ENCODE measurements around the gene DHFR.
A peak's percentile ranks its signal among the peaks of the same experiment; 100 is the strongest.
"Not testable (repeated sequence)": the region's sequence is repeated elsewhere in the genome, so short reads cannot be mapped to it uniquely, and the experiment has no call there.

Gene DHFR

DNA sequence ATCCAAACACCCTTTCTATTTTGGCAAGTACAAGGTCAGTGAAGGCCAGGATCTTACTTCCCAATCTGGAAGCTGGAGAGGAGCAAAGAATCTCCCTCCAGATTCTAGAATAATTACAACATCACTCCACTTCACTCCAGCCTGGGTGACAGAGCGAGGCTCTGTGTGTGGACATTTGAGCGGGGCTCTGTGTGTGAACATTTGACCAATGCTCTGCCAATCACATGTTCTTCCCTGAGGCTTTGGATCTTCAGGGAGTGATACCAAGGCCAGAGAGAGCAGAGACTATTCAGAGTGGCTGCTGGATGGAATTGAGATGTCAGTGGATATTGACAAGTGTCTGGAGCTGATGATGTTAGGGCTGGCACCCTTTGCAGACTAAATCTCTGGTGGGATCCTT, 60.0 kb downstream of the DHFR start:
- DNase-seq (ENCODE audit: low spot score) = no peak

DNA sequence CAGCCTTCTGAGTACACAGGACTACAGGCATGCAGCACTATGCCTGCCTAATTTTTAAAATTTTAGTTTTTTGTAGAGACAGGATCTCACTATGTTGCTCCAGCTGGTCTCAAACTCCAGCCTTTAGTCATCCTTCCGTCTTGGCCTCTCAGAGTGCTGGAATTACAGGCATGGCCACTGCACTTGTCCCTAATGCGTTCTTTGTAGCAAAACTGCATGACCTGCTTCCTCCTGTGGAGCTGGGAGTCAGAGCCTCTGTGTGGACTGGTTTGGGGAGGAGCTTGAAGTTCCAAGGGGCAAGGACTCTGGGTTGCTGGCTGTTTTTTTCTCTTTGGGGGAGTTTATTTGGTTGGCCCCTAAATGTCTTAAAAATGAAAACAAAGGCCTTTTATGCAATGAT, 62.0 kb downstream of the DHFR start:
- peak; percentile 40 for DNase-seq (ENCODE audit: low spot score)

DNA sequence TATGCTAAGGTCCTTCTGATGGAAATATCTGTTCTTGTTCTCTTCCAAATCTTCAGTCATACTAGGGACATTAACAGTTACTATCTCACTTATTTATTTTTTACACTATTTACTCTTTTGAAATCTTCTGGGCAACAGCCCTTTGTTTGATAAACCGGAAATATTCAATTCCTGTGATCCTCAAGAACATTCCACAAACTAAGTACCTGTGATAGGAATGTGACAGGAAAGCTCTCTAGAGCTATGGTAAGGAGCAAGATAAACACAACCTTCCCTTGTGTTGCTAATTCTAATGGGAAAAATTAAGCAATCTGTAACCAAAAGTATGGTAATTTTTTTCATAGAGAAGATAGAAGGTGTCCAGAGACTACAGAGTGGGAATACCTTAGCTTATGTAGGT, 62.7 kb downstream of the DHFR start:
- peak; percentile 71 for DNase-seq (ENCODE audit: low spot score)

DNA sequence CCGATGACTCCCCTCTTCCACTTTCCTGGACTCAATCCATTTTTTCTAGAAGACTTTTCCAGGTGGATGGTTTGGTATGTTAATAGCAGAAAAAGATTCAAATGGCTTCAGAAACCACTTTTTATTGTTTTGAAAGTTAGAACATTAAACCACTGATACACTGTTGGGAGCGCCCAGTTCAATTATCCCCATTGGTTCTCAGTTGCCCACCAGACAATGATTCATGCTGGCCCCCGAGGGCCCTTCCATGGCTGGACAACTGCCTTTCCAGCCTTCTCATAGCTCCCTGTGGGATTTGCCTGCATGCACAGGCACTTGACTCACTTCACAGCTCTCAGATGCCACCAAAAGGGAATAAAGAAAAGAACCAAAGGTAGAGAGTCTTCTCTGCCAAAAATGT, 63.4 kb downstream of the DHFR start:
- DNase-seq (ENCODE audit: low spot score) = peak; percentile 98

DNA sequence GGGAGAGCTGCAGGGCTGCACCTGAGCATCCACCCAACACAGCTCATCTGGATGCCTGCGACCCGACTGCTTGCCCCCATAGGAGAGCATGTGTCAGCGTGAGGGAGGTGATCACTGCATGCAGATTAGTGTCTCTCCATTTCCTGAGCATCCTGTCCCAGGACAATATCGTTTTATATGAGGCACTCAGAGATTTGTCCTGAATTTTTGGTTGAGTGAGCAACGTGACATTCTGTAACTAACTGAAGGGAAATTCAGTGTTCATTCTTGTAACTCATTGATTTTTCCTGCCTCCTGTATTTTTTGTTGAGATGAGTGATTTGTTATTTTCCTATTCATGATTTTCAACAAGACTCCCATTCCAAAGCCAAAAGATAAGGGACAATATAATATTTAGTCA, 64.0 kb downstream of the DHFR start:
- DNase-seq (ENCODE audit: low spot score) = peak; percentile 84

DNA sequence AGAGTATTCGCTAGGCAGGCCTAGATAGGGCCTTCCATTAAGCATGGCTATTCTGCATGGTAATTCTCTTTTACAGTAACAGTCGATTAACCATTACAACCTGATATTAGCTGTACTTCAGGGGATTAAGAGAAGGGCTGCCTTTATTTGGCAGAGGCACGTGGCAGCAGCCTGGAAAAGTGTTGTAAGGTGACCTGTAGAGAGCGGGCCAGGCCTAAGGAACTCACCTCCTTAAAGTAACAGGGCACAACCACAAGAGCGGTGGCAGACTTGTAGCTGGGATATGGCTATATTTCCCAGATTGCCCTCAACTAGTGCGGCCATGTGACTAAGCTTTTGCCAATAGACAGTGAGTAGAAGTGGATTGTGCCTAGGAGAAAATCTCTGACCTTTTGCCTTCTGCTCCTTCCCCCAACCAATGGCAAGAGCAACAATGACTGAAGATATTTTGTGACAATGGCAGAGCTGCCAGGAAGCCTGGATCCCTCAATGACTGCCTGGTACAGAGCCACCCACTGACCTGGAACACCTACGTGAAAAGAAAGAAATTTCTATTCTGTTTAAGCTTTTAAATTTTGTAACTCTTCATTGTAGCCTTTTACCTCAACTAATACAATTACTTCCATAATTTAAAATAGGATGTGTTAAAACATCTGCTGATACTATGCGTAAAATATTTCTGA, 65.8 kb downstream of the DHFR start:
- no peak for DNase-seq (ENCODE audit: low spot score)

DNA sequence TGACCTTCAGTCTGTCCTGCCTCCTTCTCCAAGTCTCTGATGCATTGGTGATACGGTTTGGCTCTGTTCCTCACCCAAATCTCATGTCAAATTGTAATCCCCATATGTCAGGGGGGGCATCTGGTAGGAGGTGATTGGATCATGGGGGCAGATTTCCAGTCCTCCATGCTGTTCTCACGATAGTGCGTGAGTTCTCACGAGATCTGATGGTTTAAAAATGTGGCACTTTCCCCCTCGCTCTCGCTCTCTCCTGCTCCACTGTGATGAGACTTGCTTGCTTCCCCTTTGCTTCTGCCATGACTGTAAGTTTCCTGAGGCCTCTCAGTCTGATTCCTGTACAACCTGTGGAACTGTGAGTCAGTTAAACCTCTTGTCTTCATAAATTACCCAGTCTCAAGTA, 70.0 kb downstream of the DHFR start:
- no peak for DNase-seq (ENCODE audit: low spot score)

DNA sequence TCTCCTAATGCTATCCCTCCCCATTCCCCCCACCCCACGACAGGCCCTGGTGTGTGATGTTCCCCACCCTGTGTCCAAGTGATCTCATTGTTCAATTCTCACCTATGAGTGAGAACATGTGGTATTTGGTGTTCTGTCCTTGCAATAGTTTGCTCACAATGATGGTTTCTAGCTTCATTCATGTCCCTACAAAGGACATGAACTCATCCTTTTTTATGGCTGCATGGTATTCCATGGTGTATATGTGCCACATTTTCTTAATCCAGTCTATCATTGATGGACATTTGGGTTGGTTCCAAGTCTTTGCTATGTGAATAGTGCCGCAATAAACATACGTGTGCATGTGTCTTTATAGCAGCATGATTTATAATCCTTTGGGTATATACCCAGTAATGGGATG, 74.5 kb downstream of the DHFR start:
- DNase-seq (ENCODE audit: low spot score) = not testable (repeated sequence)

DNA sequence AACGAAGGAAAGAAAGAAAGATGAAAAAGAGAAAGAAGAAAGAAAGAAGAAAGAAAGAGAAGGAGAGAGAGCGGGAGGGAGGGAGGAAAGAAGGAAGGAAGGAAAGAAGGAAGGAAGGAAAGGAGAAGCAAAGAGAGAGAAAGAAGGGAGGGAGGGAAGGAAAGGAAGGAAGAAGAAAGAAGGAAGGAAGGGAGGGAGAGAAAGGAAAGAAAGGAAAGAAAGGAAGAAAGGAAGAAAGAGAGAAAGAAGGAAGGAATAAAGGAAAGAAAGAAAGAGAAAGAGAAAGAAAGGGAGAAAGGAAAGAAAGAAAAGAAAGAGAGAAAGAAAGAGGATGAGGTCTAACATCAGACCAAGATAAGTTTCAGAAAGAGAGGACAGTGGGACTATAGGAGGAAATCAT, 75.7 kb downstream of the DHFR start:
- DNase-seq (ENCODE audit: low spot score) = no peak

DNA sequence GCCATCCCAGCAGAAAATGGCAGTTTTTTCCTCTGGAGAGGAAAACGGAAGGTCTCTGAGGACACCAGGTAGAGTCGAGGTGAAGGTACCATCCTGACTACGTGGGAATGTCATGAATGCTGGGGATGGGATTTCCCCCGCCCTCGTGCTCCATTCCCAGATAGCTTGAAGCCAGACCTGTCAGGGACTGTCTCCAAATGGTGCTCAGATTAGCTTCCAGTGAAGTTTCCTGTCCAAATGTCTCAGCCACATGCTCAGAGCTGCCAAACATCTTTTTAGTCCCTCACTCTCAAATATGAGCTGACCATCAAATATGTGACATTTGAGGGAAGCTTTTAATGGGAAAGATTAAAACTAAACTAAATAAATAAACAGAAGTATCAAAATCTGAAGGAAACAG, 77.1 kb downstream of the DHFR start:
- peak; percentile 47 for DNase-seq (ENCODE audit: low spot score)

DNA sequence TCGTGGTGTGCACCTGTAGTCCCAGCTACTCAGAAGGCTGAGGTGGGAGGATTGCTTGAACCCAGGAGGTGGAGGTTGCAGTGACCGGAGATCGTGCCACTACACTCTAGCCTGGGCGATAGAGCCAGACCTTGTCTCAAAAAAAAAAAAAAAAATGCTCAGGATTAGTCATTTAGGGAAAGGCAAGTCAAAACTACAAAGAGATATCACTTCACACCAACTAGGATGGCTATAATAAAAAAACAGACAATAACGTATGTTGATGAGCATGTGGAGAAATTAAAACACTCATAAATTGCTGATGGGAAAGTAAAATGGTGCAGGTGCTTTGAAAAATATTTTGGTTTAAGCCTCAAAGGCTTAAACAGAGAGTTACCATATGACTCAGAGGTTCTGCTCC, 78.4 kb downstream of the DHFR start:
- DNase-seq (ENCODE audit: low spot score) = no peak
